WTC11 (cell line): ENCODE measurements around the gene NINJ2.

Experiments
- ATF1 ChIP-seq: sonication (generic); formaldehyde crosslinking; IDR thresholded peaks from 2 replicates; pipeline ENCODE4 v1.8.1; 2023; ENCODE audit warnings: mild to moderate bottlenecking, moderate library complexity, missing genetic modification reagents
- ATF3 ChIP-seq: sonication (generic); formaldehyde crosslinking; conservative IDR thresholded peaks from 2 replicates; pipeline ENCODE4 v1.8.1; 2022; ENCODE audit warnings: mild to moderate bottlenecking, missing genetic modification reagents
- CREM ChIP-seq: sonication (generic); formaldehyde crosslinking; IDR thresholded peaks from 2 replicates; pipeline ENCODE4 v1.8.1; 2022; ENCODE audit warnings: mild to moderate bottlenecking, missing genetic modification reagents, moderate library complexity
- CTCF ChIP-seq: fragments of 200-600 bp; IDR thresholded peaks from 2 replicates; pipeline ENCODE4 v1.8.0; 2022; ENCODE audit warnings: antibody characterized with exemption
- E2F1 ChIP-seq: sonication (generic); formaldehyde crosslinking; IDR thresholded peaks from 2 replicates; pipeline ENCODE4 v1.8.0; 2022; ENCODE audit warnings: mild to moderate bottlenecking, missing genetic modification reagents
- E2F4 ChIP-seq: sonication (generic); formaldehyde crosslinking; IDR thresholded peaks from 2 replicates; pipeline ENCODE4 v1.8.1; 2022; ENCODE audit warnings: low read depth, mild to moderate bottlenecking, moderate library complexity, missing genetic modification reagents, borderline replicate concordance
- ETV6 ChIP-seq: sonication (generic); formaldehyde crosslinking; IDR thresholded peaks from 2 replicates; pipeline ENCODE4 v1.8.1; 2022; ENCODE audit warnings: mild to moderate bottlenecking, missing genetic modification reagents
- IRF1 ChIP-seq: sonication (generic); formaldehyde crosslinking; IDR thresholded peaks from 2 replicates; pipeline ENCODE4 v1.8.0; 2023; ENCODE audit warnings: missing genetic modification reagents
- NFYB ChIP-seq: sonication (generic); formaldehyde crosslinking; conservative IDR thresholded peaks from 2 replicates; pipeline ENCODE4 v1.8.0; 2022; ENCODE audit warnings: low read depth, missing genetic modification reagents
- NR2C2 ChIP-seq: sonication (generic); formaldehyde crosslinking; IDR thresholded peaks from 2 replicates; pipeline ENCODE4 v1.8.0; 2022; ENCODE audit warnings: mild to moderate bottlenecking, missing genetic modification reagents
- NR3C1 ChIP-seq: sonication (generic); formaldehyde crosslinking; conservative IDR thresholded peaks from 2 replicates; pipeline ENCODE4 v1.8.1; 2023; ENCODE audit warnings: low read depth, mild to moderate bottlenecking, missing genetic modification reagents
- PREB ChIP-seq: sonication (generic); formaldehyde crosslinking; IDR thresholded peaks from 2 replicates; pipeline ENCODE4 v1.8.1; 2022; ENCODE audit warnings: mild to moderate bottlenecking, missing genetic modification reagents, moderate library complexity, borderline replicate concordance
- USF2 ChIP-seq: sonication (generic); formaldehyde crosslinking; IDR thresholded peaks from 2 replicates; pipeline ENCODE4 v1.8.1; 2023; ENCODE audit warnings: mild to moderate bottlenecking, missing genetic modification reagents, moderate library complexity
- ZNF219 ChIP-seq: sonication (generic); formaldehyde crosslinking; IDR thresholded peaks from 2 replicates; pipeline ENCODE4 v1.8.0; 2023; ENCODE audit warnings: missing genetic modification reagents, mild to moderate bottlenecking, borderline replicate concordance

GRCh38 chr12:546265-546919, 116.9 kb downstream of the NINJ2 start:
- TF ChIP-seq CREM (CRISPR knock-in tag) (no peak), NFYB (CRISPR knock-in tag) (no peak), USF2 (CRISPR knock-in tag) (no peak), CTCF (no peak), ATF1 (CRISPR knock-in tag) (no peak), PREB (no peak), ATF3 (CRISPR knock-in tag) (no peak), NR2C2 (CRISPR knock-in tag) (no peak), ETV6 (CRISPR knock-in tag) (no peak), E2F4 (no peak), IRF1 (no peak), NR3C1 (CRISPR knock-in tag) (no peak), E2F1 (CRISPR knock-in tag) (no peak), ZNF219 (no peak)
